Measurements from ENCODE around the gene WLS.
"Not testable (repeated sequence)": the region's sequence is repeated elsewhere in the genome, so short reads cannot be mapped to it uniquely, and the experiment has no call there.

Gene WLS

GRCh38 chr1:68232289-68233148 lies at the start of gene WLS:
Gene WLS, minus strand, starts transcription at chr1:68232523. Its CDS starts 224 bp downstream, at chr1:68232299.
- no peak for DNase-seq (ENCODE audit: low spot score)

- DNase-seq (ENCODE audit: low spot score), result no peak
Measured at GRCh38 chr1:68280286-68280685, 48.0 kb upstream of the WLS start.

GRCh38 chr1:68279846-68280245 lies 47.5 kb upstream of the WLS start:
- DNase-seq (ENCODE audit: low spot score), result no peak

- no peak for DNase-seq (ENCODE audit: low spot score)
Measured at GRCh38 chr1:68278221-68278620, 45.9 kb upstream of the WLS start.

GRCh38 chr1:68276448-68276847 lies 44.1 kb upstream of the WLS start:
- no peak for DNase-seq (ENCODE audit: low spot score)

GRCh38 chr1:68273530-68273929 lies 41.2 kb upstream of the WLS start:
- DNase-seq (ENCODE audit: low spot score), result no peak

GRCh38 chr1:68271596-68271995 lies 39.3 kb upstream of the WLS start:
- no peak for DNase-seq (ENCODE audit: low spot score)

- no peak for DNase-seq (ENCODE audit: low spot score)
Measured at GRCh38 chr1:68270951-68271350, 38.6 kb upstream of the WLS start.

- no peak for DNase-seq (ENCODE audit: low spot score)
Measured at GRCh38 chr1:68269637-68270430, 37.5 kb upstream of the WLS start.

GRCh38 chr1:68268896-68269483 lies 36.7 kb upstream of the WLS start:
- no peak for DNase-seq (ENCODE audit: low spot score)

GRCh38 chr1:68256824-68257223 lies 24.5 kb upstream of the WLS start:
- DNase-seq (ENCODE audit: low spot score), result not testable (repeated sequence)

- no peak for DNase-seq (ENCODE audit: low spot score)
Measured at GRCh38 chr1:68255301-68255700, 23.0 kb upstream of the WLS start.

- no peak for DNase-seq (ENCODE audit: low spot score)
Measured at GRCh38 chr1:68254667-68255226, 22.4 kb upstream of the WLS start.

GRCh38 chr1:68237040-68237439 lies 4.7 kb upstream of the WLS start:
- no peak for DNase-seq (ENCODE audit: low spot score)

GRCh38 chr1:68234094-68234493 lies 1.8 kb upstream of the WLS start:
- DNase-seq (ENCODE audit: low spot score), result no peak

- DNase-seq (ENCODE audit: low spot score), result no peak
Measured at GRCh38 chr1:68233202-68233601, 879 bp upstream of the WLS start.

- no peak for DNase-seq (ENCODE audit: low spot score)
Measured at GRCh38 chr1:68231627-68232288, 565 bp downstream of the WLS start.

- DNase-seq (ENCODE audit: low spot score), result no peak
Measured at GRCh38 chr1:68230901-68231626, 1.3 kb downstream of the WLS start.

GRCh38 chr1:68230484-68230802 lies 1.9 kb downstream of the WLS start:
- no peak for DNase-seq (ENCODE audit: low spot score)

- DNase-seq (ENCODE audit: low spot score), result no peak
Measured at GRCh38 chr1:68229650-68230483, 2.5 kb downstream of the WLS start.

GRCh38 chr1:68228851-68229250 lies 3.5 kb downstream of the WLS start:
- DNase-seq (ENCODE audit: low spot score), result no peak

Data from hematopoietic multipotent progenitor cell treated with erythropoietin and hydrocortisone succinate and interleukin-3 and kit ligand, for 17 days (in vitro differentiated cells).